HepG2 (cell line): ENCODE data around the gene NEDD4L. TPM values are rescaled to one million over a fixed set of nuclear protein-coding genes. Genes with fewer than 3 reads are reported as not detected.

Experiments used
- ATAC-seq: fragments of 200-7000 bp; cut with Tn5 transposase; 3 replicates; pipeline ENCODE4 v1.9.1; 2020; ENCODE audit warnings: mild to moderate bottlenecking, moderate library complexity
- BruUV-seq: library from RNA; stranded (reverse); fragments of 400-500 nt; replicated peaks from 2 replicates; lab custom pipeline; 2021; lab: Mats Ljungman, UMichigan
- CTCF ChIA-PET: fragments of 300-600 bp; formaldehyde crosslinking; extraction: SDS; loops from one replicate; lab custom pipeline; 2021; ENCODE audit warnings: low total read pairs, inconsistent platforms, low intra/inter-chr PET ratio; lab: Yijun Ruan, JAX
- POLR2A ChIA-PET: fragments of 350-600 bp; sonication (Branson Sonifier 250); formaldehyde crosslinking; loops from one replicate; lab custom pipeline; 2020; ENCODE audit warnings: antibody characterized with exemption, inconsistent platforms; lab: Yijun Ruan, JAX
- DNase-seq: peaks from one replicate; pipeline ENCODE4 v3.0.0-alpha.2; 2015; ENCODE audit warnings: low spot score
- FAIRE-seq: peaks from 3 replicates; lab custom pipeline; 2011; peaks lifted over from hg19 to GRCh38; lab: Jason Lieb, UNC
- H2AFZ ChIP-seq: one replicate; pipeline ENCODE4 v1.6.1; 2011; ENCODE audit warnings: low read length, inconsistent platforms
- H3K27ac ChIP-seq: fragments of 300-600 bp; 3 replicates; pipeline ENCODE4 v1.8.0; 2011; ENCODE audit warnings: mixed run types, mild to moderate bottlenecking, mixed read lengths, low read length, inconsistent platforms; ENCODE audit not compliant: insufficient read depth; ENCODE audit errors: extremely low read length
- H3K27me3 ChIP-seq, 2 experiments: fragments of 200-600 bp in 1 of 2; 2 replicates in 1 of 2; 3 replicates in 1 of 2; pipeline versions ENCODE4 v1.6.0 to v1.8.0; 2011; ENCODE audit warnings: low read length in 2 of 2, mild to moderate bottlenecking in 2 of 2, moderate library complexity in 2 of 2, inconsistent platforms in 1 of 2; ENCODE audit not compliant: insufficient read depth in 2 of 2, control insufficient read depth in 1 of 2
- H3K36me3 ChIP-seq, 2 experiments: fragments of 200-600 bp in 1 of 2; replicated peaks in 1 of 2; 2 replicates in 1 of 2; 3 replicates in 1 of 2; pipeline versions ENCODE4 v1.5.1 to v1.8.0; 2011; ENCODE audit warnings: low read length in 2 of 2, inconsistent platforms in 1 of 2; ENCODE audit not compliant: insufficient read depth in 2 of 2, control insufficient read depth in 1 of 2
- H3K4me1 ChIP-seq: 2 replicates; pipeline ENCODE4 v1.5.1; 2012; ENCODE audit warnings: low read length, inconsistent platforms; ENCODE audit not compliant: insufficient read depth
- H3K4me2 ChIP-seq: 2 replicates; pipeline ENCODE4 v1.6.0; 2011; ENCODE audit warnings: low read depth, low read length, inconsistent platforms
- H3K4me3 ChIP-seq, 3 experiments: fragments of 200-600 bp in 1 of 3; sonication (generic), shearing (Covaris generic) in 1 of 3; replicated peaks in 1 of 3; 2 replicates each; pipeline ENCODE4 v1.5.1; 2011 to 2016; ENCODE audit warnings: low read length in 3 of 3, inconsistent platforms in 2 of 3, low read depth in 2 of 3, mild to moderate bottlenecking in 2 of 3, control low read depth in 1 of 3, mixed read lengths in 1 of 3; ENCODE audit not compliant: insufficient read depth in 1 of 3
- H3K79me2 ChIP-seq: one replicate; pipeline ENCODE4 v1.6.1; 2011; ENCODE audit warnings: low read length, inconsistent platforms; ENCODE audit not compliant: insufficient read depth
- H3K9ac ChIP-seq: 2 replicates; pipeline ENCODE4 v1.6.0; 2011; ENCODE audit warnings: mild to moderate bottlenecking, low read depth, low read length, inconsistent platforms; ENCODE audit not compliant: insufficient read depth
- H3K9me3 ChIP-seq: 2 replicates; pipeline ENCODE4 v1.5.1; 2012; ENCODE audit warnings: mild to moderate bottlenecking, low read length
- H4K20me1 ChIP-seq: 2 replicates; pipeline ENCODE4 v1.6.0; 2011; ENCODE audit warnings: inconsistent platforms, mild to moderate bottlenecking, low read length, moderate library complexity; ENCODE audit not compliant: insufficient read depth
- GLMP ChIP-seq: sonication (generic); formaldehyde crosslinking; IDR thresholded peaks from 2 replicates; pipeline ENCODE4 v1.9.0; 2021; ENCODE audit warnings: missing genetic modification reagents, mild to moderate bottlenecking, borderline replicate concordance
- KDM2A ChIP-seq: sonication (generic); formaldehyde crosslinking; IDR thresholded peaks from 2 replicates; pipeline ENCODE4 v1.4.0; 2020; ENCODE audit warnings: low read depth, missing genetic modification reagents, borderline replicate concordance
- KLF9 ChIP-seq: IDR thresholded peaks from 2 replicates; pipeline ENCODE4 v1.6.1; 2016; ENCODE audit warnings: low read depth
- MAFK ChIP-seq, 2 experiments: IDR thresholded peaks in 1 of 2; conservative IDR thresholded peaks in 1 of 2; 2 replicates each; pipeline ENCODE4 v1.6.1; 2011; ENCODE audit warnings: improper control_type of control experiment in 2 of 2, low read length in 2 of 2
- MED1 ChIP-seq: sonication (generic); formaldehyde crosslinking; IDR thresholded peaks from 2 replicates; pipeline ENCODE4 v1.4.0; 2020; ENCODE audit warnings: missing genetic modification reagents
- MYC ChIP-seq: sonication (generic); formaldehyde crosslinking; IDR thresholded peaks from 2 replicates; pipeline ENCODE4 v1.9.0; 2021; ENCODE audit warnings: missing genetic modification reagents, borderline replicate concordance
- PCBP1 ChIP-seq: fragments of 200-400 bp; formaldehyde crosslinking; IDR thresholded peaks from 2 replicates; pipeline ENCODE4 v1.6.1; 2017; ENCODE audit warnings: mild to moderate bottlenecking, low read depth, low read length, borderline replicate concordance
- RXRB ChIP-seq: IDR thresholded peaks from 2 replicates; pipeline ENCODE4 v1.6.1; 2016; ENCODE audit warnings: borderline replicate concordance, missing genetic modification reagents, missing compliant biosample characterization
- SNAI1 ChIP-seq: sonication (generic); formaldehyde crosslinking; IDR thresholded peaks from 2 replicates; pipeline ENCODE4 v1.5.0; 2020; ENCODE audit warnings: mild to moderate bottlenecking, missing genetic modification reagents, borderline replicate concordance
- THYN1 ChIP-seq: sonication (generic); formaldehyde crosslinking; IDR thresholded peaks from 2 replicates; pipeline ENCODE4 v1.8.1; 2023; ENCODE audit warnings: low read depth, mild to moderate bottlenecking, moderate library complexity, missing genetic modification reagents, borderline replicate concordance
- ZNF12 ChIP-seq: sonication (generic); formaldehyde crosslinking; IDR thresholded peaks from 2 replicates; pipeline ENCODE4 v1.5.0; 2020; ENCODE audit warnings: missing genetic modification reagents
- ZNF331 ChIP-seq: sonication (generic); formaldehyde crosslinking; IDR thresholded peaks from 2 replicates; pipeline ENCODE4 v1.4.0; 2020; ENCODE audit warnings: missing genetic modification reagents
- ZNF441 ChIP-seq: sonication (generic); formaldehyde crosslinking; IDR thresholded peaks from 2 replicates; pipeline ENCODE4 v1.7.0; 2021; ENCODE audit warnings: missing genetic modification reagents, borderline replicate concordance
- ZNF580 ChIP-seq: IDR thresholded peaks from 2 replicates; pipeline ENCODE4 v1.6.1; 2016; ENCODE audit warnings: low read depth, borderline replicate concordance
- WGBS: methylation state at CpG from one replicate; pipeline ENCODE4 v1.1.6; 2017; ENCODE audit warnings: low lambda C conversion rate; 5-methylcytosine and 5-hydroxymethylcytosine counted together
- in situ Hi-C: cut with HindIII; loops from 2 replicates; pipeline ENCODE4 v1.10.0; 2017; ENCODE audit warnings: low pct_unique_long_range_greater_than_20kb; ENCODE audit not compliant: extremely low pct_ligation_motif_present
- intact Hi-C: fragments of 100-400 bp; cut with micrococcal nuclease; formaldehyde crosslinking; loops from one replicate; pipeline ENCODE4 v1.10.0; 2022; ENCODE audit not compliant: unreplicated experiment
- polyA plus RNA-seq, 8 experiments: library from polyadenylated mRNA; depleted of rRNA in 3 of 8; stranded (reverse) in 7 of 8; unstranded in 1 of 8; fragments of >200 nt; fragmentation: Illumina TruSeq in 4 of 8; extraction: Trizol in 4 of 8; gene quantifications; 2 replicates each; pipeline versions ENCODE4 v1.2.1 to v1.2.3, GENCODE V29; 2011 to 2016; ENCODE audit warnings: low read depth in 4 of 8, missing spikeins in 1 of 8, mixed read lengths in 1 of 8; ENCODE audit not compliant: insufficient read depth in 1 of 8
- total RNA-seq, 5 experiments: library from RNA; depleted of rRNA; stranded (reverse); fragments of >200 nt; fragmentation: Illumina TruSeq; extraction: Trizol; gene quantifications; 2 replicates each; pipeline ENCODE4 v1.2.3, GENCODE V29; 2016; ENCODE audit warnings: low read depth in 1 of 5
- TF ChIP-seq, protein P1 (sequence below): sonication (generic); formaldehyde crosslinking; IDR thresholded peaks from 2 replicates; pipeline ENCODE4 v1.4.0; 2020; ENCODE audit warnings: missing genetic modification reagents
- TF ChIP-seq, protein P2 (sequence below): sonication (generic); IDR thresholded peaks from 2 replicates; pipeline ENCODE4 v1.6.1; 2016; ENCODE audit warnings: low read depth, borderline replicate concordance

NEDD4L gene
- total and polyA plus RNA-seq, 2 of the 13 experiments (the other 11 are each of a cell fraction or from before 2014, with no cell fraction given), result 168 to 390 TPM

DNA sequence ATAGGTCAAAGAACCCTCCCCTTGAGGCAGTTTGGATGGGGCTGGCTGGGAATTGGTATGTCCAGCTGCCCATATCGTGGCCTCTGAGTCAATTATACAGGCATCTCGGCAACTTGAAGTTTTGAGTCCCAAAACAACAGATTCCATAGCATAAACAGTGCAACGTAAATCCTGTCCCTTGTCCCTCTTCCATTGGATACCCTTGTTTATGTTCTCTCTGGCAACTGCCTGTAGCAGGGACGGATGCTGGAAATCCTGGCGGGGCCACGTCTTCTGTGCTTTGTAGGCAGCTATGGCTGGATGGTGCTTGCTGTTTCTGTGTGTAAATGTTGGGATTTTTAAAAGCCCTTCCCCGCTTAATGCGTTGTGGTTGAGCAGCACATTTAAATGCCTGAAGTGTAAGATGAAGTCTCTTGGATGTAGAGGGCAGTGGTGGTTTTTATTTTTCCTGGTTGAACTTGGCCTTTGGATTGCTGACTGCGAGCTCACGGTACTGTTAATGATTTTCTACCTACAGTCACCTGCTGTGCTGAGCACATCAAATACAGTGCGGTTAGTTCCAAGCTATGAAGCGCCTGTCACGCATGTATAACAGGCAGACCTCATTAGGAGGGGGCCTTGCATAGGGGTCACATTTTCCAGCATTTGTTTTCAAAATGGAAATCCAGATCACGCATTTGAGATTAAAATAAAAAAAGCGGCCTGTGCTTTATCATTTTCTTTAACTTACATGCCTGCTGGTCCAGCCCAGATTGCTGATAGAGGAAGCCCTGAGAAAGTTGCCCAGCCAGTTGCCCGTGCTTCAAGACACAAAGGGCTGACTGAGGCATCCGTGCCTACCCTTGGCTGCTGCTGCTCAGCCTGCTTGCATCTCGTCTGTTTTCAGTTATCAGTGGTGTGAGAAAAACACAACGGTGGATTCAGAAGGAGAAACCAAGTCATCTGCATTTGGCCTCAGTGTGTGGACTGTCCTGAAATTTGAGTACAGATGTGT lies 84.7 kb downstream of the NEDD4L start:
- Histone ChIP-seq H3K4me2 (peak overlapping the region; percentile 66), H3K9me3 (no peaks in the 10 kb centered on the region), H2AFZ (no peak overlapping the region), H3K4me3 (no peak overlapping the region), H3K36me3 (no peaks in the 10 kb centered on the region; a peak in 1 of 5 replicates), H4K20me1 (peaks cover 4% of the 10 kb centered on the region; the same call in 1 of the 2 replicates), H3K9ac (no peak overlapping the region), H3K4me1 (peaks cover 48% of the 10 kb centered on the region), H3K27me3 (no peaks in the 10 kb centered on the region), H3K27ac (peak overlapping the region; percentile 36), H3K79me2 (peaks cover 27% of the 10 kb centered on the region)
- peak; percentile 95 for ATAC-seq
- peak; percentile 70 for FAIRE-seq
- POLR2A ChIA-PET, result interaction anchor here (0.9 kb wide), 1 partner anchor 11 kb away, joined by 3 read pairs; no protein-coding TSS in a partner anchor
- no TSS peak for BruUV-seq
- intact Hi-C loops (loop anchor here (5.0 kb wide), 1 partner anchor 54 kb away; no protein-coding TSS in a partner anchor), in situ Hi-C loops (loop anchor here (10.0 kb wide), 1 partner anchor 174 kb away; no protein-coding TSS in a partner anchor)
- CTCF ChIA-PET, result no interaction called here
- 9% methylated on average over 4 of the region's 19 CpGs for WGBS
- DNase-seq, result peak; percentile 75
- TF ChIP-seq, protein P1, sequence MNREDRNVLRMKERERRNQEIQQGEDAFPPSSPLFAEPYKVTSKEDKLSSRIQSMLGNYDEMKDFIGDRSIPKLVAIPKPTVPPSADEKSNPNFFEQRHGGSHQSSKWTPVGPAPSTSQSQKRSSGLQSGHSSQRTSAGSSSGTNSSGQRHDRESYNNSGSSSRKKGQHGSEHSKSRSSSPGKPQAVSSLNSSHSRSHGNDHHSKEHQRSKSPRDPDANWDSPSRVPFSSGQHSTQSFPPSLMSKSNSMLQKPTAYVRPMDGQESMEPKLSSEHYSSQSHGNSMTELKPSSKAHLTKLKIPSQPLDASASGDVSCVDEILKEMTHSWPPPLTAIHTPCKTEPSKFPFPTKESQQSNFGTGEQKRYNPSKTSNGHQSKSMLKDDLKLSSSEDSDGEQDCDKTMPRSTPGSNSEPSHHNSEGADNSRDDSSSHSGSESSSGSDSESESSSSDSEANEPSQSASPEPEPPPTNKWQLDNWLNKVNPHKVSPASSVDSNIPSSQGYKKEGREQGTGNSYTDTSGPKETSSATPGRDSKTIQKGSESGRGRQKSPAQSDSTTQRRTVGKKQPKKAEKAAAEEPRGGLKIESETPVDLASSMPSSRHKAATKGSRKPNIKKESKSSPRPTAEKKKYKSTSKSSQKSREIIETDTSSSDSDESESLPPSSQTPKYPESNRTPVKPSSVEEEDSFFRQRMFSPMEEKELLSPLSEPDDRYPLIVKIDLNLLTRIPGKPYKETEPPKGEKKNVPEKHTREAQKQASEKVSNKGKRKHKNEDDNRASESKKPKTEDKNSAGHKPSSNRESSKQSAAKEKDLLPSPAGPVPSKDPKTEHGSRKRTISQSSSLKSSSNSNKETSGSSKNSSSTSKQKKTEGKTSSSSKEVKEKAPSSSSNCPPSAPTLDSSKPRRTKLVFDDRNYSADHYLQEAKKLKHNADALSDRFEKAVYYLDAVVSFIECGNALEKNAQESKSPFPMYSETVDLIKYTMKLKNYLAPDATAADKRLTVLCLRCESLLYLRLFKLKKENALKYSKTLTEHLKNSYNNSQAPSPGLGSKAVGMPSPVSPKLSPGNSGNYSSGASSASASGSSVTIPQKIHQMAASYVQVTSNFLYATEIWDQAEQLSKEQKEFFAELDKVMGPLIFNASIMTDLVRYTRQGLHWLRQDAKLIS, result no peak
- TF ChIP-seq ZNF12 (peak; percentile 66; the same call in 1 of the 2 replicates), SNAI1 (CRISPR knock-in tag) (no peak), PCBP1 (no peak), KDM2A (CRISPR knock-in tag) (no peak), RXRB (CRISPR knock-in tag) (no peak; the same call in 1 of the 2 replicates), KLF9 (CRISPR knock-in tag) (no peak), MED1 (CRISPR knock-in tag) (peak; percentile 40; the same call in 1 of the 2 replicates), ZNF580 (CRISPR knock-in tag) (no peak), MYC (CRISPR knock-in tag) (no peak), ZNF441 (CRISPR knock-in tag) (no peak), MAFK (conservative IDR thresholded peaks at IDR 0.05 in 1 of 2, IDR thresholded peaks at IDR 0.05 in 1 of 2; ENCODE audit: low read length in 2 of 2) (0 out of 4 replicates have a peak, but pooled peaks of 1 of the 2 experiments have one; percentile 29), GLMP (no peak), THYN1 (CRISPR knock-in tag) (no peak), ZNF331 (CRISPR knock-in tag) (no peak)
- TF ChIP-seq, protein P2, sequence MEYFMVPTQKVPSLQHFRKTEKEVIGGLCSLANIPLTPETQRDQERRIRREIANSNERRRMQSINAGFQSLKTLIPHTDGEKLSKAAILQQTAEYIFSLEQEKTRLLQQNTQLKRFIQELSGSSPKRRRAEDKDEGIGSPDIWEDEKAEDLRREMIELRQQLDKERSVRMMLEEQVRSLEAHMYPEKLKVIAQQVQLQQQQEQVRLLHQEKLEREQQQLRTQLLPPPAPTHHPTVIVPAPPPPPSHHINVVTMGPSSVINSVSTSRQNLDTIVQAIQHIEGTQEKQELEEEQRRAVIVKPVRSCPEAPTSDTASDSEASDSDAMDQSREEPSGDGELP, result peak; percentile 44; the same call in 1 of the 2 replicates
